ENCODE results near the gene P2RY8. TPM values are rescaled to one million over a fixed set of nuclear protein-coding genes. Genes with fewer than 3 reads are reported as not detected.

Gene P2RY8
- total RNA-seq, 1 donor from 2014 or later, result not detected

DNA sequence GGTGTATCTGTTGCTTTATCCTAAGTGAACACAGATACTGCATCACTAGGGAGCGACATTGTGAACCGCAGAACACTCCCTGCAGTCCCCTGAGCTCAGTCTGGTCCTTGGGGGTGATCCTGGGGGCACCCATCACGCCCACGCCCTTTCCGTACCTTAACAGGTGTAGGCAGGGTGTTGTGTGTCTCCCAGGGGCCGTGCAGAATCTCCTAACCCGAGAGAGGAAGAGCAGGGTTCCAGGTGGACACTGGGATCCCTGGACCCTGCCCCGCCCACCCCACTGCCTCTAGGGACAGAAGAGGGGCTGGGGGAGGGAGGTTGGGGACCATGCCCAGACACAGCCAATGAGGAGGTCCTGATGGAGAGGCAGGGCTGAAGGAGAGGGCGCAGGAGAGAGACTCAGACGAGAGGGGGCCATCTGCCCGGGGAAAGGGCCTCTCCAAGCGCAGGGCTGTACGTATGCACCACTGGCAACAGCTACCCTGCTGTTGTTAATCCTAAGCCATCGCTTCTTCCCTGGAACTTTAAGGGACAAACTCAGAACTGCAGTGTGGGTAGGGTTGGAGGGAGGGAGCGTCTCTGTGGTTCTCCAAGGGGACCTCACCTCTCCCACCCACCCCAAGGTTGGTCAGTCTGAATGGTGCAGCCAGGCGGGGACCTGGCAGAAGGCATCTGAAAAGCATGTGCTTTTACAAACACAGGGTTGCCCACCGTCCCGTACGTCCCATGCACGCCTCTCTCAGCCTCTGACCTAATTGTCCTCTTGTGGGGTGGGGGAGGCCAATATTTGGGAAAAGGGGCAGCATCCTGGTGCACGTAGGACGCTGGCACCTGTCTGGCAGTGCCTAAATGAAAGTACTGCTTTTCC lies 2.5 kb downstream of the P2RY8 start:
- Histone ChIP-seq H3K36me3 (ENCODE audit: control insufficient read depth, insufficient read depth, low read length) (no peaks in the 10 kb centered on the region), H3K4me3 (ENCODE audit: low read depth, low read length) (no peak overlapping the region), H3K27me3 (ENCODE audit: control insufficient read depth, insufficient read depth, low read length) (no peaks in the 10 kb centered on the region)
- TF ChIP-seq, protein P1, sequence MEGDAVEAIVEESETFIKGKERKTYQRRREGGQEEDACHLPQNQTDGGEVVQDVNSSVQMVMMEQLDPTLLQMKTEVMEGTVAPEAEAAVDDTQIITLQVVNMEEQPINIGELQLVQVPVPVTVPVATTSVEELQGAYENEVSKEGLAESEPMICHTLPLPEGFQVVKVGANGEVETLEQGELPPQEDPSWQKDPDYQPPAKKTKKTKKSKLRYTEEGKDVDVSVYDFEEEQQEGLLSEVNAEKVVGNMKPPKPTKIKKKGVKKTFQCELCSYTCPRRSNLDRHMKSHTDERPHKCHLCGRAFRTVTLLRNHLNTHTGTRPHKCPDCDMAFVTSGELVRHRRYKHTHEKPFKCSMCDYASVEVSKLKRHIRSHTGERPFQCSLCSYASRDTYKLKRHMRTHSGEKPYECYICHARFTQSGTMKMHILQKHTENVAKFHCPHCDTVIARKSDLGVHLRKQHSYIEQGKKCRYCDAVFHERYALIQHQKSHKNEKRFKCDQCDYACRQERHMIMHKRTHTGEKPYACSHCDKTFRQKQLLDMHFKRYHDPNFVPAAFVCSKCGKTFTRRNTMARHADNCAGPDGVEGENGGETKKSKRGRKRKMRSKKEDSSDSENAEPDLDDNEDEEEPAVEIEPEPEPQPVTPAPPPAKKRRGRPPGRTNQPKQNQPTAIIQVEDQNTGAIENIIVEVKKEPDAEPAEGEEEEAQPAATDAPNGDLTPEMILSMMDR (IDR thresholded peaks at IDR 0.05; ENCODE audit: insufficient read depth, low read length, severe bottlenecking), result no peak
- DNase-seq (ENCODE audit: low read depth) (no peak), FAIRE-seq (no peak)

DNA sequence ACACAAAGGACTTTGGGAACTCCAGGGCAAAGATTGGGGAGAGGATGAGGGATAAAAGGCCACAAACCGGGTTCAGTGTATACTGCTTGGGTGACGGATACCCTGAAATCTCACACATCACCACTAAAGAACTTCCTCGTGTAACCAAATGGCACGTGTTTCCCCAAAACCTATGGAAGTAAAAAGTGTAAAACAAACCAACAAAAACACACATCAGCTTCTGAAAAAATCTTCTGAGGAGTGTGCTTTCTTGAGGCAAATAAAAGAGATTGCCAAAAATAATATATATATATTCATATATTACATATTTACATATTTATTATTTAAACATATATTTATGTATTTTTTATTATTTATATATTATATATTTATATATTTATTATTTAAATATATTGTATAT lies 3.9 kb downstream of the P2RY8 start:
- H3K4me3 ChIP-seq (ENCODE audit: low read depth, low read length), result no peak overlapping the region
- FAIRE-seq (no peak), DNase-seq (ENCODE audit: low read depth) (no peak)
- H3K27me3 ChIP-seq (ENCODE audit: control insufficient read depth, insufficient read depth, low read length), result no peaks in the 10 kb centered on the region
- H3K36me3 ChIP-seq (ENCODE audit: control insufficient read depth, insufficient read depth, low read length), result no peaks in the 10 kb centered on the region
- TF ChIP-seq, protein P1 (IDR thresholded peaks at IDR 0.05; ENCODE audit: insufficient read depth, low read length, severe bottlenecking), result no peak

DNA sequence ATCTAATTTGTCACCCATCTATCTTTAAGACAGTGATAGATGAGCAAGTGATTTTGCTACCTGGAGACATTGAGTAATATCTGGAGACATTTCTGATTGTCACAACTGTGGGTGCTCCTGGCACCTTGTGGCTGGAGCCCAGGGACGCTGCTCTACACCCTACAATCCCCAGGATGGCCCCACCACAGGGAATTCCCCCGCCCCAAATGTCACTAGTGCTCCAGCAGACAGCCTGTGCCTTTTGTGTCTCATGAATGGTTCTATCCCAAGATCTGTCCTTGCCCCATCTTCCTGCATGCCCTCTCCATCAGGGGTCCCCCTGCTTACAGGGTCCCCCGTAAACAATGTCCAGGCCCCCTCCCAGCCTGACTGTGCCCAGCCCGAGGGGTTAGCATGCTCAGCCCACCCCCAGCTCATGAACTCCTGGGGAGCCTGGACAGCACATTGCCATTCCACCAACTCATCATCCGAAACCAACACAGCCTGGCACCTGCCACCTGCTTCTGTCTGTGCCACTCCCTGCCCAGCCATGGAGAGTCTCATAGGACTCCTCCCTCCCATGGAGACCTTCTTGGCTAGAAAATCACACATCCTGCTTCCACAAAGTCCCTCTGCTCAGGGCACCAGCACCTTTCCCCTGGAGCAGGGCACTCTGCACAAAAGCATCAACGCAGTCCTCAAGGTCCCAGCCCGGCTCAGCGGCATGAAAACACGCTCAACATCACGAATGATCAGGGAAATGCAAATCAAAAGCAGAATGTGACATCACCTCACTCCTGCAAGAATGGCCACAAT lies 5.7 kb downstream of the P2RY8 start:
- Histone ChIP-seq H3K36me3 (ENCODE audit: control insufficient read depth, insufficient read depth, low read length) (no peaks in the 10 kb centered on the region), H3K27me3 (ENCODE audit: control insufficient read depth, insufficient read depth, low read length) (no peaks in the 10 kb centered on the region), H3K4me3 (ENCODE audit: low read depth, low read length) (no peak overlapping the region)
- DNase-seq (ENCODE audit: low read depth), result no peak
- no peak for FAIRE-seq
- TF ChIP-seq, protein P1 (IDR thresholded peaks at IDR 0.05; ENCODE audit: insufficient read depth, low read length, severe bottlenecking), result no peak

DNA sequence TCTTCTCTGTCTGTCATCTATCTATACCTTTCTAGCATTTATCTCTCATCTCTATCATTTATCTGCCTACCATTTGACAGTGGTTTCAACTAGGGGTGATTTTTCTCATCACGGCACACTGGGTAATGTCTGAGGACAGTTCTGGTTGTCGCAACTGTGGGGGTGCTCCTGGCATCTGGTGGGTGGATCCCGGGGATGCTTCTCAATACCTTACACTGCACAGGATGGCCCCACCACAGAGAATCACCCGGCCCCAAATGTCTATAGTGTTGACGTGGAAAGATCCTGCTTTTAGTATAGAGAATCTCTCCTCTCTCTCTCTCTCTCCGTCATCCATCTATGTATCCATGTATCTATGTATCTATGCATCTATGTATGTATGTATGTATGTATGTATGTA lies 7.2 kb downstream of the P2RY8 start:
- no peaks in the 10 kb centered on the region for H3K36me3 ChIP-seq (ENCODE audit: control insufficient read depth, insufficient read depth, low read length)
- TF ChIP-seq, protein P1 (IDR thresholded peaks at IDR 0.05; ENCODE audit: insufficient read depth, low read length, severe bottlenecking), result no peak
- FAIRE-seq, result no peak
- DNase-seq (ENCODE audit: low read depth), result no peak
- no peak overlapping the region for H3K4me3 ChIP-seq (ENCODE audit: low read depth, low read length)
- no peaks in the 10 kb centered on the region for H3K27me3 ChIP-seq (ENCODE audit: control insufficient read depth, insufficient read depth, low read length)

DNA sequence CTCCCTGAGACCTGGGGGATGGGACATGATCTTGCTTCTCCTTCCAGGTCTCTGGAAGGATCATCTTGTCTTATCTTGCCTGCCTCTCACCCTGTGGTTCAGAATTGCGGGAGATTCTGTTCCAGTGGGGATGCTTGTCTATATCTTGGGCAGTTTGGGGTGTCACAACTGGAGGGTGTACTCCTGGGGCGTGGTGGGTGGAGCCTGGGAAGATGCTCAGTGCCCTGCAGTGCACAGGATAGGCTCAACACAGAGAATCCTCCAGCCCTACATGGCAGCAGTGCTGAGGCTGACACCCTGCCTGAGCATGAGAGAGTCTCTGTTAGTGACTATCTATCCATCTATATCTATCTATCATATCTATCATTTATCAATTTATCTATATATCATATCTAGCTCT lies 7.7 kb downstream of the P2RY8 start:
- DNase-seq (ENCODE audit: low read depth) (no peak), FAIRE-seq (no peak)

More for the DNA sequence above, 7.7 kb downstream of the P2RY8 start:
- H3K27me3 ChIP-seq (ENCODE audit: control insufficient read depth, insufficient read depth, low read length), result no peaks in the 10 kb centered on the region
- no peaks in the 10 kb centered on the region for H3K36me3 ChIP-seq (ENCODE audit: control insufficient read depth, insufficient read depth, low read length)
- TF ChIP-seq, protein P1 (IDR thresholded peaks at IDR 0.05; ENCODE audit: insufficient read depth, low read length, severe bottlenecking), result no peak
- no peak overlapping the region for H3K4me3 ChIP-seq (ENCODE audit: low read depth, low read length)
